K562 (cell line): Measurements from ENCODE around the gene CHMP2A. TPM values are rescaled to one million over a fixed set of nuclear protein-coding genes. Genes with fewer than 3 reads are reported as not detected.

Source experiments
- ARID1B ChIP-seq: fragments of 450-650 bp; IDR thresholded peaks from 2 replicates; pipeline ENCODE4 v1.6.1; 2016; ENCODE audit warnings: antibody characterized with exemption, mild to moderate bottlenecking, inconsistent platforms
- ARID3A ChIP-seq: IDR thresholded peaks from 2 replicates; pipeline ENCODE4 v1.6.1; 2012; ENCODE audit warnings: low read depth, low read length, improper control_type of control experiment, borderline replicate concordance
- BRD4 ChIP-seq: fragments of 200-600 bp; sonication (generic); IDR thresholded peaks from 2 replicates; pipeline ENCODE4 v1.6.1; 2017; ENCODE audit warnings: inconsistent platforms
- CBFA2T3 ChIP-seq: fragments of 450-650 bp; IDR thresholded peaks from 2 replicates; pipeline ENCODE4 v1.6.1; 2017
- CREB1 ChIP-seq, 2 experiments: sonication (generic) in 1 of 2; formaldehyde crosslinking in 1 of 2; IDR thresholded peaks; 2 replicates each; pipeline versions ENCODE4 v1.6.1 to v1.8.0; 2012 to 2022; ENCODE audit warnings: inconsistent platforms in 1 of 2, mild to moderate bottlenecking in 1 of 2, missing genetic modification reagents in 1 of 2, moderate library complexity in 1 of 2
- E2F8 ChIP-seq: fragments of 450-650 bp; IDR thresholded peaks from 2 replicates; pipeline ENCODE4 v1.7.1; 2018; ENCODE audit warnings: mild to moderate bottlenecking, low read depth; ENCODE audit not compliant: partially characterized antibody
- ELF1 ChIP-seq: fragments of 200-800 bp; sonication (Bioruptor generic); IDR thresholded peaks from 2 replicates; pipeline ENCODE4 v1.6.1; 2016; ENCODE audit warnings: missing genetic modification characterization, missing compliant biosample characterization
- HNRNPH1 ChIP-seq: fragments of 200-400 bp; formaldehyde crosslinking; optimal IDR thresholded peaks from 2 replicates; pipeline ENCODE3; 2017; ENCODE audit warnings: low read depth, mild to moderate bottlenecking, low read length, moderate library complexity
- HSF4 ChIP-seq: fragments of 250-450 bp; sonication (Bioruptor Pico); IDR thresholded peaks from 2 replicates; pipeline ENCODE4 v2.1.2; 2022; ENCODE audit warnings: mild to moderate bottlenecking, moderate library complexity, borderline replicate concordance
- JUNB ChIP-seq: fragments of 450-650 bp; formaldehyde crosslinking; conservative IDR thresholded peaks from 2 replicates; pipeline ENCODE4 v1.4.0; 2020; ENCODE audit warnings: mild to moderate bottlenecking
- MEIS2 ChIP-seq: fragments of 450-650 bp; IDR thresholded peaks from 2 replicates; pipeline ENCODE4 v1.6.1; 2014; ENCODE audit warnings: mild to moderate bottlenecking; ENCODE audit not compliant: partially characterized antibody
- NUFIP1 ChIP-seq: fragments of 450-650 bp; IDR thresholded peaks from 2 replicates; pipeline ENCODE4 v1.6.1; 2018; ENCODE audit not compliant: partially characterized antibody
- POLR2G ChIP-seq: fragments of 200-400 bp; formaldehyde crosslinking; IDR thresholded peaks from 2 replicates; pipeline ENCODE4 v1.6.1; 2017; ENCODE audit warnings: low read depth, mild to moderate bottlenecking, antibody characterized with exemption, low read length, moderate library complexity
- POLR3A ChIP-seq: IDR thresholded peaks from 2 replicates; pipeline ENCODE4 v1.6.1; 2011; ENCODE audit warnings: borderline replicate concordance, mild to moderate bottlenecking, moderate library complexity; ENCODE audit not compliant: insufficient read length, insufficient read depth; ENCODE audit errors: extremely low read depth
- SMAD4 ChIP-seq: fragments of 250-450 bp; sonication (Bioruptor Pico); conservative IDR thresholded peaks from 2 replicates; pipeline ENCODE4 v1.8.0; 2021; ENCODE audit warnings: inconsistent platforms, mild to moderate bottlenecking, moderate library complexity
- SPI1 ChIP-seq: IDR thresholded peaks from 2 replicates; pipeline ENCODE4 v1.6.1; 2011; ENCODE audit warnings: low read depth, low read length, control low read depth, borderline replicate concordance
- TFE3 ChIP-seq: fragments of 450-650 bp; formaldehyde crosslinking; IDR thresholded peaks from 2 replicates; pipeline ENCODE4 v1.4.0; 2020; ENCODE audit warnings: mild to moderate bottlenecking, mixed read lengths
- TRIM28 ChIP-seq: fragments of 450-650 bp; IDR thresholded peaks from 2 replicates; pipeline ENCODE4 v1.6.1; 2017
- ZBTB1 ChIP-seq: sonication (generic); formaldehyde crosslinking; IDR thresholded peaks from 2 replicates; pipeline ENCODE4 v1.8.1; 2023; ENCODE audit warnings: missing genetic modification reagents, low read depth, mild to moderate bottlenecking, borderline replicate concordance
- ZNF121 ChIP-seq: sonication (generic); formaldehyde crosslinking; conservative IDR thresholded peaks from 2 replicates; pipeline ENCODE4 v1.8.0; 2022; ENCODE audit warnings: missing genetic modification reagents
- ZNF76 ChIP-seq: fragments of 250-450 bp; sonication (Bioruptor Pico); IDR thresholded peaks from 2 replicates; pipeline ENCODE4 v1.4.0; 2020; ENCODE audit warnings: mild to moderate bottlenecking, moderate library complexity, borderline replicate concordance
- ZNF766 ChIP-seq: fragments of 200-800 bp; sonication (Bioruptor generic); conservative IDR thresholded peaks from 2 replicates; pipeline ENCODE4 v1.6.1; 2016; ENCODE audit warnings: missing genetic modification characterization, missing compliant biosample characterization
- ZNF785 ChIP-seq: fragments of 250-450 bp; sonication (Bioruptor Pico); IDR thresholded peaks from 2 replicates; pipeline ENCODE4 v1.4.0; 2020; ENCODE audit warnings: mild to moderate bottlenecking
- ZNF830 ChIP-seq: fragments of 250-450 bp; sonication (Bioruptor Pico); IDR thresholded peaks from 2 replicates; pipeline ENCODE4 v1.5.0; 2021; ENCODE audit warnings: mild to moderate bottlenecking
- polyA plus RNA-seq, 8 experiments: library from polyadenylated mRNA; depleted of rRNA in 4 of 8; stranded (reverse) in 5 of 8; unstranded in 3 of 8; fragments of >200 nt; fragmentation: Nextera tagmentation in 2 of 8; fragmentation: Illumina TruSeq in 1 of 8; extraction: Ambion mirVana in 2 of 8; extraction: Trizol in 1 of 8; gene quantifications; 2 replicates each; pipeline versions ENCODE4 v1.2.1 to v1.2.3, GENCODE V29; 2011 to 2014; ENCODE audit warnings: inconsistent platforms in 1 of 8, missing spikeins in 1 of 8
- total RNA-seq, 7 experiments: library from RNA; depleted of rRNA in 6 of 7; stranded (reverse); fragments of >200 nt in 6 of 7; fragmentation: Illumina TruSeq in 2 of 7; extraction: Trizol in 2 of 7; gene quantifications; 2 replicates each; pipeline versions ENCODE4 v1.2.1 to v1.2.3, GENCODE V29; 2011 to 2021; ENCODE audit warnings: low replicate concordance in 1 of 7

CHMP2A gene
- total and polyA plus RNA-seq, 9 of the 15 experiments (the other 6 are each of a cell fraction or from before 2014, with no cell fraction given): 57.6 to 159 (median 87.2) TPM

GRCh38 chr19:58555920-58556621, 1.2 kb upstream of the CHMP2A start (continued):
- TF ChIP-seq CREB1 (IDR thresholded peaks at IDR 0.05): no peak
- no peak for TF ChIP-seq CREB1 (CRISPR knock-in tag; IDR thresholded peaks at IDR 0.05)
- TF ChIP-seq ARID3A: no peak
- no peak for TF ChIP-seq SPI1
- no peak for TF ChIP-seq TRIM28
- TF ChIP-seq ZBTB1 (CRISPR knock-in tag): no peak
- TF ChIP-seq ZNF766 (CRISPR knock-in tag): no peak
- no peak for TF ChIP-seq ZNF830
- TF ChIP-seq POLR2G: peak; percentile 54; the same call in 1 of the 2 replicates
- no peak for TF ChIP-seq ELF1 (tag)
- TF ChIP-seq ARID1B: no peak
- no peak for TF ChIP-seq ZNF785 (CRISPR knock-in tag)
- TF ChIP-seq POLR3A: no peak
- TF ChIP-seq TFE3: no peak
- TF ChIP-seq ZNF121 (CRISPR knock-in tag): no peak
- no peak for TF ChIP-seq HNRNPH1
- TF ChIP-seq SMAD4: no peak
- no peak for TF ChIP-seq HSF4 (CRISPR knock-in tag)
- TF ChIP-seq BRD4: no peak
- no peak for TF ChIP-seq ZNF76 (CRISPR knock-in tag)
- peak; percentile 48 for TF ChIP-seq CBFA2T3
- TF ChIP-seq E2F8: no peak
- TF ChIP-seq NUFIP1: no peak
- no peak for TF ChIP-seq JUNB (CRISPR knock-in tag)
- TF ChIP-seq MEIS2: peak; percentile 15
